HepG2 (cell line): Measurements from ENCODE around the gene TSSK2. TPM values are rescaled to one million over a fixed set of nuclear protein-coding genes. Genes with fewer than 3 reads are reported as not detected.

Experiments used
- ATAC-seq: fragments of 200-7000 bp; cut with Tn5 transposase; 3 replicates; pipeline ENCODE4 v1.9.1; 2020; ENCODE audit warnings: mild to moderate bottlenecking, moderate library complexity
- BruUV-seq: library from RNA; stranded (reverse); fragments of 400-500 nt; replicated peaks from 2 replicates; lab custom pipeline; 2021; lab: Mats Ljungman, UMichigan
- CTCF ChIA-PET: fragments of 300-600 bp; formaldehyde crosslinking; extraction: SDS; loops from one replicate; lab custom pipeline; 2021; ENCODE audit warnings: low total read pairs, inconsistent platforms, low intra/inter-chr PET ratio; lab: Yijun Ruan, JAX
- POLR2A ChIA-PET: fragments of 350-600 bp; sonication (Branson Sonifier 250); formaldehyde crosslinking; loops from one replicate; lab custom pipeline; 2020; ENCODE audit warnings: antibody characterized with exemption, inconsistent platforms; lab: Yijun Ruan, JAX
- DNase-seq: peaks from one replicate; pipeline ENCODE4 v3.0.0-alpha.2; 2015; ENCODE audit warnings: low spot score
- FAIRE-seq: peaks from 3 replicates; lab custom pipeline; 2011; peaks lifted over from hg19 to GRCh38; lab: Jason Lieb, UNC
- H2AFZ ChIP-seq: one replicate; pipeline ENCODE4 v1.6.1; 2011; ENCODE audit warnings: low read length, inconsistent platforms
- H3K27ac ChIP-seq: fragments of 300-600 bp; 3 replicates; pipeline ENCODE4 v1.8.0; 2011; ENCODE audit warnings: mixed run types, mild to moderate bottlenecking, mixed read lengths, low read length, inconsistent platforms; ENCODE audit not compliant: insufficient read depth; ENCODE audit errors: extremely low read length
- H3K27me3 ChIP-seq, 2 experiments: fragments of 200-600 bp in 1 of 2; 2 replicates in 1 of 2; 3 replicates in 1 of 2; pipeline versions ENCODE4 v1.6.0 to v1.8.0; 2011; ENCODE audit warnings: low read length in 2 of 2, mild to moderate bottlenecking in 2 of 2, moderate library complexity in 2 of 2, inconsistent platforms in 1 of 2; ENCODE audit not compliant: insufficient read depth in 2 of 2, control insufficient read depth in 1 of 2
- H3K36me3 ChIP-seq, 2 experiments: fragments of 200-600 bp in 1 of 2; replicated peaks in 1 of 2; 2 replicates in 1 of 2; 3 replicates in 1 of 2; pipeline versions ENCODE4 v1.5.1 to v1.8.0; 2011; ENCODE audit warnings: low read length in 2 of 2, inconsistent platforms in 1 of 2; ENCODE audit not compliant: insufficient read depth in 2 of 2, control insufficient read depth in 1 of 2
- H3K4me1 ChIP-seq: 2 replicates; pipeline ENCODE4 v1.5.1; 2012; ENCODE audit warnings: low read length, inconsistent platforms; ENCODE audit not compliant: insufficient read depth
- H3K4me2 ChIP-seq: 2 replicates; pipeline ENCODE4 v1.6.0; 2011; ENCODE audit warnings: low read depth, low read length, inconsistent platforms
- H3K4me3 ChIP-seq, 3 experiments: fragments of 200-600 bp in 1 of 3; sonication (generic), shearing (Covaris generic) in 1 of 3; replicated peaks in 1 of 3; 2 replicates each; pipeline ENCODE4 v1.5.1; 2011 to 2016; ENCODE audit warnings: low read length in 3 of 3, inconsistent platforms in 2 of 3, low read depth in 2 of 3, mild to moderate bottlenecking in 2 of 3, control low read depth in 1 of 3, mixed read lengths in 1 of 3; ENCODE audit not compliant: insufficient read depth in 1 of 3
- H3K79me2 ChIP-seq: one replicate; pipeline ENCODE4 v1.6.1; 2011; ENCODE audit warnings: low read length, inconsistent platforms; ENCODE audit not compliant: insufficient read depth
- H3K9ac ChIP-seq: 2 replicates; pipeline ENCODE4 v1.6.0; 2011; ENCODE audit warnings: mild to moderate bottlenecking, low read depth, low read length, inconsistent platforms; ENCODE audit not compliant: insufficient read depth
- H3K9me3 ChIP-seq: 2 replicates; pipeline ENCODE4 v1.5.1; 2012; ENCODE audit warnings: mild to moderate bottlenecking, low read length
- H4K20me1 ChIP-seq: 2 replicates; pipeline ENCODE4 v1.6.0; 2011; ENCODE audit warnings: inconsistent platforms, mild to moderate bottlenecking, low read length, moderate library complexity; ENCODE audit not compliant: insufficient read depth
- AGO2 ChIP-seq: fragments of 200-400 bp; formaldehyde crosslinking; optimal IDR thresholded peaks from 2 replicates; pipeline ENCODE3; 2017; ENCODE audit warnings: mild to moderate bottlenecking, low read depth, low read length, moderate library complexity
- ATF7-NPFF ChIP-seq: sonication (generic); formaldehyde crosslinking; IDR thresholded peaks from 2 replicates; pipeline ENCODE4 v1.8.1; 2023; ENCODE audit warnings: mild to moderate bottlenecking, low read depth, missing genetic modification reagents, moderate library complexity
- E2F5 ChIP-seq: sonication (generic); formaldehyde crosslinking; conservative IDR thresholded peaks from 2 replicates; pipeline ENCODE4 v1.4.0; 2020; ENCODE audit warnings: missing genetic modification reagents
- ETV5 ChIP-seq: IDR thresholded peaks from 2 replicates; pipeline ENCODE4 v1.6.1; 2018; ENCODE audit warnings: missing biosample characterization, missing genetic modification reagents, inconsistent platforms, borderline replicate concordance
- IRF2 ChIP-seq: IDR thresholded peaks from 2 replicates; pipeline ENCODE4 v1.6.1; 2018; ENCODE audit warnings: missing genetic modification reagents, missing compliant biosample characterization
- KDM5A ChIP-seq: fragments of 200-600 bp; sonication (generic); IDR thresholded peaks from 2 replicates; pipeline ENCODE4 v1.7.0; 2018; ENCODE audit warnings: antibody characterized with exemption, mild to moderate bottlenecking, low read length, borderline replicate concordance
- KMT2A ChIP-seq: sonication (generic); formaldehyde crosslinking; IDR thresholded peaks from 2 replicates; pipeline ENCODE4 v1.4.0; 2020; ENCODE audit warnings: missing genetic modification reagents
- MAFG ChIP-seq: sonication (generic); formaldehyde crosslinking; IDR thresholded peaks from 2 replicates; pipeline ENCODE4 v1.5.1; 2020; ENCODE audit warnings: mild to moderate bottlenecking, missing genetic modification reagents
- MEIS1 ChIP-seq: sonication (generic); formaldehyde crosslinking; IDR thresholded peaks from 2 replicates; pipeline ENCODE4 v1.9.0; 2021; ENCODE audit warnings: mild to moderate bottlenecking, missing genetic modification reagents, moderate library complexity, borderline replicate concordance
- MIXL1 ChIP-seq: IDR thresholded peaks from 2 replicates; pipeline ENCODE4 v1.6.1; 2016
- PCBP1 ChIP-seq: fragments of 200-400 bp; formaldehyde crosslinking; IDR thresholded peaks from 2 replicates; pipeline ENCODE4 v1.6.1; 2017; ENCODE audit warnings: mild to moderate bottlenecking, low read depth, low read length, borderline replicate concordance
- TBX2 ChIP-seq: sonication (generic); formaldehyde crosslinking; IDR thresholded peaks from 2 replicates; pipeline ENCODE4 v1.5.0; 2020; ENCODE audit warnings: missing genetic modification reagents, mild to moderate bottlenecking, borderline replicate concordance
- ZBTB4 ChIP-seq: sonication (generic); formaldehyde crosslinking; IDR thresholded peaks from 2 replicates; pipeline ENCODE4 v1.4.0; 2020; ENCODE audit warnings: missing genetic modification reagents, mild to moderate bottlenecking, borderline replicate concordance
- ZNF382 ChIP-seq: sonication (generic); formaldehyde crosslinking; IDR thresholded peaks from 2 replicates; pipeline ENCODE4 v1.5.0; 2020; ENCODE audit warnings: missing genetic modification reagents, mild to moderate bottlenecking, borderline replicate concordance
- ZNF598 ChIP-seq: sonication (generic); formaldehyde crosslinking; IDR thresholded peaks from 2 replicates; pipeline ENCODE4 v1.5.1; 2020; ENCODE audit warnings: mild to moderate bottlenecking, missing genetic modification reagents, borderline replicate concordance
- WGBS: methylation state at CpG from one replicate; pipeline ENCODE4 v1.1.6; 2017; ENCODE audit warnings: low lambda C conversion rate; 5-methylcytosine and 5-hydroxymethylcytosine counted together
- in situ Hi-C: cut with HindIII; loops from 2 replicates; pipeline ENCODE4 v1.10.0; 2017; ENCODE audit warnings: low pct_unique_long_range_greater_than_20kb; ENCODE audit not compliant: extremely low pct_ligation_motif_present
- intact Hi-C: fragments of 100-400 bp; cut with micrococcal nuclease; formaldehyde crosslinking; loops from one replicate; pipeline ENCODE4 v1.10.0; 2022; ENCODE audit not compliant: unreplicated experiment
- polyA plus RNA-seq, 8 experiments: library from polyadenylated mRNA; depleted of rRNA in 3 of 8; stranded (reverse) in 7 of 8; unstranded in 1 of 8; fragments of >200 nt; fragmentation: Illumina TruSeq in 4 of 8; extraction: Trizol in 4 of 8; gene quantifications; 2 replicates each; pipeline versions ENCODE4 v1.2.1 to v1.2.3, GENCODE V29; 2011 to 2016; ENCODE audit warnings: low read depth in 4 of 8, missing spikeins in 1 of 8, mixed read lengths in 1 of 8; ENCODE audit not compliant: insufficient read depth in 1 of 8
- total RNA-seq, 5 experiments: library from RNA; depleted of rRNA; stranded (reverse); fragments of >200 nt; fragmentation: Illumina TruSeq; extraction: Trizol; gene quantifications; 2 replicates each; pipeline ENCODE4 v1.2.3, GENCODE V29; 2016; ENCODE audit warnings: low read depth in 1 of 5

The TSSK2 gene
- total and polyA plus RNA-seq, 2 of the 13 experiments (the other 11 are each of a cell fraction or from before 2014, with no cell fraction given), result not detected

- H3K9me3 ChIP-seq, result no peaks in the 10 kb centered on the region
- peak overlapping the region; percentile 95 for H3K27ac ChIP-seq
- peak overlapping the region; percentile 80 to 94 (median 92); a peak in 5 of 6 replicates for H3K4me3 ChIP-seq
- CTCF ChIA-PET, result no interaction called here
- peaks cover 61% of the 10 kb centered on the region for H3K4me1 ChIP-seq
- H3K36me3 ChIP-seq, result peaks cover 3 to 15% of the 10 kb centered on the region in 2 experiments; a peak in 3 of 5 replicates
- DNase-seq (peak; percentile 21), FAIRE-seq (no peak), ATAC-seq (peak; percentile 6)
- intact Hi-C loops (loop anchor here (1.0 to 5.0 kb wide), 2 partner anchors 34 to 254 kb away; partner anchors contain the start of genes ESS2, HIRA and MRPL40), in situ Hi-C loops (no loop called here)
- H3K27me3 ChIP-seq, result no peaks in the 10 kb centered on the region
- H3K9ac ChIP-seq, result peak overlapping the region; percentile 90
- no TSS peak for BruUV-seq
- WGBS, result no CpG with 5 or more reads among the region's 80 CpGs
- POLR2A ChIA-PET, result interaction anchor here (0.5 to 3.6 kb wide), 19 partner anchors 9 to 662 kb away, joined by 3 to 22 read pairs (median 4); partner anchors contain the start of genes C22orf39, CDC45, CLTCL1 and DGCR2
- H2AFZ ChIP-seq, result no peak overlapping the region
- H3K4me2 ChIP-seq, result peak overlapping the region; percentile 95
- H4K20me1 ChIP-seq, result peaks cover 18% of the 10 kb centered on the region
- H3K79me2 ChIP-seq, result peaks cover 24% of the 10 kb centered on the region
- TF ChIP-seq ETV5 (CRISPR knock-in tag) (peak; percentile 35; the same call in 1 of the 2 replicates), KDM5A (no peak), E2F5 (no peak), PCBP1 (0 out of 2 replicates have a peak, but pooled peaks have one; percentile 25), ZBTB4 (CRISPR knock-in tag) (no peak), MIXL1 (CRISPR knock-in tag) (no peak), AGO2 (peak; percentile 50), KMT2A (0 out of 2 replicates have a peak, but pooled peaks have one; percentile 21), MAFG (no peak), MEIS1 (CRISPR knock-in tag) (peak; percentile 58; the same call in 1 of the 2 replicates), ZNF598 (no peak), ATF7-NPFF (no peak), IRF2 (CRISPR knock-in tag) (no peak), TBX2 (CRISPR knock-in tag) (0 out of 2 replicates have a peak, but pooled peaks have one; percentile 31), ZNF382 (no peak)
These were observed 47.1 kb downstream of the TSSK2 start for GRCh38 chr22:19178065-19178656.
